ENCODE measurements around the gene MRPS30.

- TF ChIP-seq CTCF (IDR thresholded peaks at IDR 0.05; ENCODE audit: poor library complexity, severe bottlenecking) (no peak), POLR2AphosphoS5 (IDR thresholded peaks at IDR 0.05) (no peak), TAF1 (IDR thresholded peaks at IDR 0.05; ENCODE audit: low read depth) (no peak), MXI1 (conservative IDR thresholded peaks at IDR 0.05; ENCODE audit: poor library complexity, severe bottlenecking) (no peak), EZH2 (IDR thresholded peaks at IDR 0.05; ENCODE audit: borderline replicate concordance, insufficient read depth, low read length, poor library complexity, severe bottlenecking) (no peak)
Observed at GRCh38 chr5:44769877-44770209, 38.9 kb upstream of the MRPS30 start.
